ENCODE measurements around the gene MAGEA1. TPM values are rescaled to one million over a fixed set of nuclear protein-coding genes. Genes with fewer than 3 reads are reported as not detected.
A peak's percentile ranks its signal among the peaks of the same experiment; 100 is the strongest.
"Not testable (repeated sequence)": the region's sequence is repeated elsewhere in the genome, so short reads cannot be mapped to it uniquely, and the experiment has no call there.

MAGEA1 gene
- polyA plus RNA-seq = not detected

GRCh38 chrX:153179131-153179530 lies at the start of gene MAGEA1:
Gene MAGEA1 (plus strand): TSS chrX:153179284. CDS start chrX:153182390, 3,106 bp downstream.
- no peaks in the 10 kb centered on the region for H3K4me1 Mint-ChIP-seq
- H3K27ac Mint-ChIP-seq = peak within 1 kb of the TSS in 1 of 3 donors; percentile 53
- peaks cover 0 to 4% (median 0%) of the 10 kb centered on the region in 3 donors for H3K9me3 Mint-ChIP-seq
- no peak within 1 kb of the TSS for H3K4me3 Mint-ChIP-seq
- H3K36me3 Mint-ChIP-seq = no peaks in the 10 kb centered on the region
- H3K27me3 Mint-ChIP-seq = no peaks in the 10 kb centered on the region

- H3K27ac Mint-ChIP-seq, H3K36me3 Mint-ChIP-seq, H3K27me3 Mint-ChIP-seq, H3K9me3 Mint-ChIP-seq, H3K4me3 Mint-ChIP-seq, H3K4me1 Mint-ChIP-seq: not testable (repeated sequence)
Observed at GRCh38 chrX:153132924-153133323, 46.2 kb upstream of the MAGEA1 start.

- not testable (repeated sequence) for H3K27me3 Mint-ChIP-seq
Observed at GRCh38 chrX:153139074-153139473, 40.0 kb upstream of the MAGEA1 start.

GRCh38 chrX:153146288-153146687 lies 32.8 kb upstream of the MAGEA1 start:
- not testable (repeated sequence) for H3K4me1 Mint-ChIP-seq, H3K27me3 Mint-ChIP-seq, H3K36me3 Mint-ChIP-seq, H3K9me3 Mint-ChIP-seq, H3K4me3 Mint-ChIP-seq, H3K27ac Mint-ChIP-seq

More at GRCh38 chrX:153139074-153139473, 40.0 kb upstream of the MAGEA1 start:
- not testable (repeated sequence) for H3K4me1 Mint-ChIP-seq, H3K4me3 Mint-ChIP-seq, H3K27ac Mint-ChIP-seq, H3K36me3 Mint-ChIP-seq, H3K9me3 Mint-ChIP-seq

- Mint-ChIP-seq H3K4me1 (no peaks in the 10 kb centered on the region), H3K36me3 (no peaks in the 10 kb centered on the region), H3K27ac (no peak overlapping the region), H3K4me3 (no peak overlapping the region), H3K9me3 (no peaks in the 10 kb centered on the region), H3K27me3 (peaks cover 5% of the 10 kb centered on the region)
Observed at GRCh38 chrX:153153516-153153915, 25.6 kb upstream of the MAGEA1 start.

GRCh38 chrX:153157450-153157849 lies 21.6 kb upstream of the MAGEA1 start:
- H3K27ac Mint-ChIP-seq = no peak overlapping the region
- no peaks in the 10 kb centered on the region for H3K9me3 Mint-ChIP-seq
- no peak overlapping the region for H3K4me3 Mint-ChIP-seq
- no peaks in the 10 kb centered on the region for H3K4me1 Mint-ChIP-seq
- H3K27me3 Mint-ChIP-seq = peaks cover 5% of the 10 kb centered on the region
- H3K36me3 Mint-ChIP-seq = no peaks in the 10 kb centered on the region

GRCh38 chrX:153158319-153158718 lies 20.8 kb upstream of the MAGEA1 start:
- H3K4me3 Mint-ChIP-seq = no peak overlapping the region
- H3K36me3 Mint-ChIP-seq = no peaks in the 10 kb centered on the region
- H3K27me3 Mint-ChIP-seq = peaks cover 5% of the 10 kb centered on the region
- H3K9me3 Mint-ChIP-seq = no peaks in the 10 kb centered on the region
- no peak overlapping the region for H3K27ac Mint-ChIP-seq
- no peaks in the 10 kb centered on the region for H3K4me1 Mint-ChIP-seq

GRCh38 chrX:153161952-153162351 lies 17.1 kb upstream of the MAGEA1 start:
- no peak overlapping the region for H3K27ac Mint-ChIP-seq
- peaks cover 0 to 3% (median 0%) of the 10 kb centered on the region in 3 donors for H3K9me3 Mint-ChIP-seq
- H3K4me1 Mint-ChIP-seq = no peaks in the 10 kb centered on the region
- no peak overlapping the region for H3K4me3 Mint-ChIP-seq
- H3K27me3 Mint-ChIP-seq = peaks cover 16% of the 10 kb centered on the region
- H3K36me3 Mint-ChIP-seq = no peaks in the 10 kb centered on the region

GRCh38 chrX:153164733-153165132 lies 14.4 kb upstream of the MAGEA1 start:
- Mint-ChIP-seq H3K27me3 (peaks cover 15% of the 10 kb centered on the region), H3K4me3 (no peak overlapping the region), H3K9me3 (peaks cover 0 to 5% (median 3%) of the 10 kb centered on the region in 3 donors), H3K27ac (no peak overlapping the region), H3K4me1 (no peaks in the 10 kb centered on the region), H3K36me3 (no peaks in the 10 kb centered on the region)

- H3K36me3 Mint-ChIP-seq, H3K27ac Mint-ChIP-seq, H3K4me1 Mint-ChIP-seq, H3K4me3 Mint-ChIP-seq, H3K9me3 Mint-ChIP-seq: not testable (repeated sequence)
- H3K27me3 Mint-ChIP-seq = peaks cover 20% of the 10 kb centered on the region
Observed at GRCh38 chrX:153168423-153168822, 10.7 kb upstream of the MAGEA1 start.

- H3K9me3 Mint-ChIP-seq = peaks cover 0 to 2% (median 0%) of the 10 kb centered on the region in 3 donors
- peaks cover 0 to 1% (median 0%) of the 10 kb centered on the region in 3 donors for H3K4me1 Mint-ChIP-seq
- no peak overlapping the region for H3K4me3 Mint-ChIP-seq
- H3K27me3 Mint-ChIP-seq = no peaks in the 10 kb centered on the region
- no peak overlapping the region for H3K27ac Mint-ChIP-seq
- H3K36me3 Mint-ChIP-seq = no peaks in the 10 kb centered on the region
Observed at GRCh38 chrX:153181822-153182221, 2.7 kb downstream of the MAGEA1 start.

- H3K4me1 Mint-ChIP-seq = peaks cover 0 to 1% (median 0%) of the 10 kb centered on the region in 3 donors
- H3K4me3 Mint-ChIP-seq = no peak overlapping the region
- no peaks in the 10 kb centered on the region for H3K36me3 Mint-ChIP-seq
- peaks cover 0 to 2% (median 0%) of the 10 kb centered on the region in 3 donors for H3K9me3 Mint-ChIP-seq
- peaks cover 4% of the 10 kb centered on the region for H3K27me3 Mint-ChIP-seq
- H3K27ac Mint-ChIP-seq = no peak overlapping the region
Observed at GRCh38 chrX:153184787-153185186, 5.7 kb downstream of the MAGEA1 start.

GRCh38 chrX:153190381-153190780 lies 11.3 kb downstream of the MAGEA1 start:
- no peaks in the 10 kb centered on the region for H3K36me3 Mint-ChIP-seq
- no peaks in the 10 kb centered on the region for H3K4me1 Mint-ChIP-seq
- H3K9me3 Mint-ChIP-seq = peaks cover 0 to 2% (median 0%) of the 10 kb centered on the region in 3 donors
- no peak overlapping the region for H3K4me3 Mint-ChIP-seq
- no peak overlapping the region for H3K27ac Mint-ChIP-seq
- H3K27me3 Mint-ChIP-seq = peaks cover 6% of the 10 kb centered on the region

GRCh38 chrX:153200462-153200861 lies 21.4 kb downstream of the MAGEA1 start:
- Mint-ChIP-seq H3K36me3 (no peaks in the 10 kb centered on the region), H3K9me3 (peaks cover 2 to 5% (median 2%) of the 10 kb centered on the region in 3 donors), H3K4me3 (no peak overlapping the region), H3K27me3 (peaks cover 3% of the 10 kb centered on the region), H3K4me1 (no peaks in the 10 kb centered on the region), H3K27ac (no peak overlapping the region)

- H3K36me3 Mint-ChIP-seq = no peaks in the 10 kb centered on the region
- H3K9me3 Mint-ChIP-seq = peaks cover 2 to 9% (median 4%) of the 10 kb centered on the region in 3 donors
- H3K4me3 Mint-ChIP-seq = no peak overlapping the region
Observed at GRCh38 chrX:153206425-153207046, 27.5 kb downstream of the MAGEA1 start.

GRCh38 chrX:153209347-153209746 lies 30.3 kb downstream of the MAGEA1 start:
- Mint-ChIP-seq H3K27ac (no peak overlapping the region), H3K9me3 (peaks cover 6 to 18% (median 12%) of the 10 kb centered on the region in 3 donors), H3K36me3 (no peaks in the 10 kb centered on the region), H3K4me3 (no peak overlapping the region), H3K27me3 (peaks cover 15% of the 10 kb centered on the region), H3K4me1 (no peaks in the 10 kb centered on the region)

More at GRCh38 chrX:153206425-153207046, 27.5 kb downstream of the MAGEA1 start:
- H3K4me1 Mint-ChIP-seq = no peaks in the 10 kb centered on the region
- no peak overlapping the region for H3K27ac Mint-ChIP-seq
- H3K27me3 Mint-ChIP-seq = peaks cover 17% of the 10 kb centered on the region

Data from IgD-negative memory B cell (primary cell).